Lower lobe of right lung (tissue), 2 donors: Measurements from ENCODE around the gene VANGL1. TPM values are rescaled to one million over a fixed set of nuclear protein-coding genes. Genes with fewer than 3 reads are reported as not detected.
A peak's percentile ranks its signal among the peaks of the same experiment; 100 is the strongest.

Experiments used
- ATAC-seq, 2 donors: fragments of 200-7000 bp; cut with Tn5 transposase; one replicate each; pipeline ENCODE4 v1.9.1; 2020 to 2022; ENCODE audit warnings: mild to moderate bottlenecking in 2 of 2, moderate library complexity in 2 of 2
- DNase-seq: peaks from one replicate; pipeline ENCODE4 v3.0.0-alpha.2; 2020
- H3K27ac ChIP-seq: fragments of 200-600 bp; one replicate; pipeline ENCODE4 v1.8.0; 2022
- H3K27me3 ChIP-seq: fragments of 200-600 bp; one replicate; pipeline ENCODE4 v1.8.0; 2022; ENCODE audit warnings: low read depth
- H3K36me3 ChIP-seq: fragments of 200-600 bp; one replicate; pipeline ENCODE4 v1.8.0; 2022; ENCODE audit warnings: mild to moderate bottlenecking
- H3K4me1 ChIP-seq: fragments of 200-600 bp; one replicate; pipeline ENCODE4 v1.8.0; 2022
- H3K4me3 ChIP-seq: fragments of 200-600 bp; one replicate; pipeline ENCODE4 v1.8.0; 2022; ENCODE audit warnings: mild to moderate bottlenecking
- H3K9me3 ChIP-seq: fragments of 200-600 bp; one replicate; pipeline ENCODE4 v1.8.0; 2022
- CTCF ChIP-seq: fragments of 200-600 bp; IDR thresholded peaks from one replicate; pipeline ENCODE4 v1.8.0; 2022; ENCODE audit warnings: antibody characterized with exemption, mild to moderate bottlenecking
- intact Hi-C: fragments of 100-400 bp; cut with DNase I; formaldehyde crosslinking; loops from one replicate; pipeline ENCODE4 v1.11.0; 2022
- total RNA-seq: library from RNA; stranded (reverse); fragmentation: NEBNext Ultra II Directional; extraction: Animal tissue kit (Norgen Biotek cat#: 25700); gene quantifications from one replicate; pipeline ENCODE4 v1.2.1, GENCODE V29; 2021
- donor health status: DM: no; HTN: yes; CAD: no; lungs with severe emphysema.

VANGL1 gene
- total RNA-seq, 1 donor from 2014 or later, result 10.9 TPM

GRCh38 chr1:115640384-115640783 lies 1.4 kb upstream of the VANGL1 start:
- H3K27me3 ChIP-seq, result no peaks in the 10 kb centered on the region
- intact Hi-C loops, result no loop called here
- no peak for ATAC-seq

GRCh38 chr1:115642168-115643072 lies 650 bp downstream of the VANGL1 start:
- Histone ChIP-seq H3K36me3 (no peaks in the 10 kb centered on the region), H3K27ac (peak overlapping the region; percentile 71), H3K27me3 (no peaks in the 10 kb centered on the region), H3K9me3 (no peaks in the 10 kb centered on the region), H3K4me3 (peak overlapping the region; percentile 93), H3K4me1 (peaks cover 21% of the 10 kb centered on the region)
- no peak for TF ChIP-seq CTCF
- intact Hi-C loops, result no loop called here
- DNase-seq (peak; percentile 62), ATAC-seq (peak; percentile 76 to 82)

More at GRCh38 chr1:115640384-115640783, 1.4 kb upstream of the VANGL1 start:
- Histone ChIP-seq H3K27ac (no peak overlapping the region), H3K36me3 (no peaks in the 10 kb centered on the region), H3K4me3 (no peak overlapping the region), H3K9me3 (no peaks in the 10 kb centered on the region), H3K4me1 (peaks cover 15% of the 10 kb centered on the region)
- no peak for DNase-seq
- TF ChIP-seq CTCF, result no peak

- Histone ChIP-seq H3K9me3 (no peaks in the 10 kb centered on the region), H3K27ac (no peak overlapping the region), H3K27me3 (no peaks in the 10 kb centered on the region), H3K4me3 (peak overlapping the region; percentile 93), H3K4me1 (peaks cover 21% of the 10 kb centered on the region), H3K36me3 (no peaks in the 10 kb centered on the region)
- ATAC-seq (no peak), DNase-seq (no peak)
- TF ChIP-seq CTCF, result no peak
- intact Hi-C loops, result no loop called here
Observed at GRCh38 chr1:115643225-115643624, 1.5 kb downstream of the VANGL1 start.

GRCh38 chr1:115643666-115644065 lies 1.9 kb downstream of the VANGL1 start:
- H3K9me3 ChIP-seq, result no peaks in the 10 kb centered on the region
- ATAC-seq (no peak), DNase-seq (no peak)
- no peaks in the 10 kb centered on the region for H3K27me3 ChIP-seq
- H3K4me3 ChIP-seq, result no peak overlapping the region
- H3K27ac ChIP-seq, result no peak overlapping the region
- peaks cover 21% of the 10 kb centered on the region for H3K4me1 ChIP-seq
- H3K36me3 ChIP-seq, result no peaks in the 10 kb centered on the region
- intact Hi-C loops, result no loop called here
- no peak for TF ChIP-seq CTCF

GRCh38 chr1:115644109-115644508 lies 2.3 kb downstream of the VANGL1 start:
- no peaks in the 10 kb centered on the region for H3K9me3 ChIP-seq
- TF ChIP-seq CTCF, result no peak

More at GRCh38 chr1:115644109-115644508, 2.3 kb downstream of the VANGL1 start:
- Histone ChIP-seq H3K4me1 (peaks cover 25% of the 10 kb centered on the region), H3K36me3 (no peaks in the 10 kb centered on the region), H3K27ac (no peak overlapping the region), H3K27me3 (no peaks in the 10 kb centered on the region), H3K4me3 (no peak overlapping the region)
- no peak for DNase-seq
- intact Hi-C loops, result no loop called here
- no peak for ATAC-seq
